ENCODE measurements around the gene ATAD3A.

- TF ChIP-seq CTCF (IDR thresholded peaks at IDR 0.05; ENCODE audit: low read depth, low read length) (no peak), EZH2phosphoT487 (IDR thresholded peaks at IDR 0.05; ENCODE audit: low read depth) (no peak)
Observed at GRCh38 chr1:1558591-1558990, 46.6 kb downstream of the ATAD3A start.
